HepG2 (cell line): ENCODE data around the gene TMEM87B. TPM values are rescaled to one million over a fixed set of nuclear protein-coding genes. Genes with fewer than 3 reads are reported as not detected.

Experiments used
- DNMT1 ChIP-seq: sonication (generic); formaldehyde crosslinking; IDR thresholded peaks from 2 replicates; pipeline ENCODE4 v1.5.1; 2020; ENCODE audit warnings: mild to moderate bottlenecking, missing genetic modification reagents
- EED ChIP-seq: sonication (generic); formaldehyde crosslinking; IDR thresholded peaks from 2 replicates; pipeline ENCODE4 v1.5.0; 2020; ENCODE audit warnings: mild to moderate bottlenecking, missing genetic modification reagents
- MAF1 ChIP-seq: sonication (generic); formaldehyde crosslinking; IDR thresholded peaks from 2 replicates; pipeline ENCODE4 v1.5.0; 2020; ENCODE audit warnings: missing genetic modification reagents, borderline replicate concordance
- MBNL3 ChIP-seq: fragments of 250-450 bp; sonication (Bioruptor Pico); conservative IDR thresholded peaks from 2 replicates; pipeline ENCODE4 v1.8.0; 2022; ENCODE audit warnings: mild to moderate bottlenecking, inconsistent platforms
- ZNF792 ChIP-seq: IDR thresholded peaks from 2 replicates; pipeline ENCODE4 v1.6.1; 2016
- polyA plus RNA-seq, 8 experiments: library from polyadenylated mRNA; depleted of rRNA in 3 of 8; stranded (reverse) in 7 of 8; unstranded in 1 of 8; fragments of >200 nt; fragmentation: Illumina TruSeq in 4 of 8; extraction: Trizol in 4 of 8; gene quantifications; 2 replicates each; pipeline versions ENCODE4 v1.2.1 to v1.2.3, GENCODE V29; 2011 to 2016; ENCODE audit warnings: low read depth in 4 of 8, missing spikeins in 1 of 8, mixed read lengths in 1 of 8; ENCODE audit not compliant: insufficient read depth in 1 of 8
- total RNA-seq, 5 experiments: library from RNA; depleted of rRNA; stranded (reverse); fragments of >200 nt; fragmentation: Illumina TruSeq; extraction: Trizol; gene quantifications; 2 replicates each; pipeline ENCODE4 v1.2.3, GENCODE V29; 2016; ENCODE audit warnings: low read depth in 1 of 5
- TF ChIP-seq, protein P1 (sequence below): sonication (generic); formaldehyde crosslinking; IDR thresholded peaks from 2 replicates; pipeline ENCODE4 v1.5.1; 2020; ENCODE audit warnings: missing genetic modification reagents, mild to moderate bottlenecking, borderline replicate concordance
- TF ChIP-seq, protein P2 (sequence below): sonication (generic); formaldehyde crosslinking; IDR thresholded peaks from 2 replicates; pipeline ENCODE4 v1.8.1; 2022; ENCODE audit warnings: mild to moderate bottlenecking, missing genetic modification reagents
- TF ChIP-seq, protein P3 (sequence below): sonication (generic); formaldehyde crosslinking; IDR thresholded peaks from 2 replicates; pipeline ENCODE4 v1.8.0; 2023; ENCODE audit warnings: mild to moderate bottlenecking, missing genetic modification reagents
- TF ChIP-seq, protein P4 (sequence below): sonication (generic); formaldehyde crosslinking; IDR thresholded peaks from 2 replicates; pipeline ENCODE4 v1.9.0; 2021; ENCODE audit warnings: mild to moderate bottlenecking, missing genetic modification reagents
- TF ChIP-seq, protein P5 (sequence below): sonication (generic); formaldehyde crosslinking; IDR thresholded peaks from 2 replicates; pipeline ENCODE4 v1.5.0; 2020; ENCODE audit warnings: mild to moderate bottlenecking, missing genetic modification reagents
- TF ChIP-seq, protein P6 (sequence below): sonication (generic); formaldehyde crosslinking; IDR thresholded peaks from 2 replicates; pipeline ENCODE4 v1.5.0; 2020; ENCODE audit warnings: missing genetic modification reagents, mild to moderate bottlenecking, borderline replicate concordance

Gene TMEM87B
- total and polyA plus RNA-seq, 2 of the 13 experiments (the other 11 are each of a cell fraction or from before 2014, with no cell fraction given) = 15.1 to 16.2 TPM

DNA sequence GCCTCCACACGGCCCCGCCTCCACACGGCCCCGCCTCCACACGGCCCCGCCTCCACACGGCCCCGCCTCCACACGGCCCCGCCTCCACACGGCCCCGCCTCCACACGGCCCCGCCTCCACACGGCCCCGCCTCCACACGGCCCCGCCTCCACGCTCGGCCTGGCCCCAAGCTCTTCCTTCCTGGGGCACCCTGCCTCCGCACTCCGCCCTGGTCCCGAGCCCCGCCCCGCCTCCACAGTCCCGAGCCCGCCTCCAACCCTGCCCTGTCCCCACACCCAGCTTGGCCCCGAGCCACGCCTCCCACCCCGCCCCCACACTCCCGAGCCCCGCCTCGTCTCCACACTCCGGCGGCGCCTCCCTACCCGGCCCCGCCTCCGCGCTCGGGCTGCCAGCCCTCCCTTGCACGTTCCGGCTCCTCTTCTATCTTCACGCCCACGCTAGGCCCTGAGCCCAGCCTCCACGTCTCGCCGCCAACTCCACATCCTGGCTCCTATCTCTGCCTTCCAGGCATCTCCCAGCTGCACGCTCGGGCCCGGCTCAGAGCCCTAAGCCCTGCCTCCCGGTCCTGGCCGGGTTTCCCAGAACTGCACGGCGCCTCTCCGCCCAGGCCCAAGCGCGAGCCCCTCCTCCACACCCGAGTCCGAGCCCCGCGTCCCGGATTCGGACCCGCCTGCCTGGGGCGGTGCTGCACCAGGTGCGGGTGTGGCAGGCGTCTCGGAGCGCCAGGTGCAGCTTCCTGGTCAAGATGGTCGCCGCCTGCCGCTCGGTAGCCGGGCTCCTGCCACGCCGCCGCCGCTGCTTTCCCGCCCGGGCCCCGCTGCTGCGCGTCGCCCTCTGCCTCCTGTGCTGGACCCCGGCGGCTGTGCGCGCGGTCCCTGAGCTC is at the start of gene TMEM87B (continued):
- TF ChIP-seq, protein P1, sequence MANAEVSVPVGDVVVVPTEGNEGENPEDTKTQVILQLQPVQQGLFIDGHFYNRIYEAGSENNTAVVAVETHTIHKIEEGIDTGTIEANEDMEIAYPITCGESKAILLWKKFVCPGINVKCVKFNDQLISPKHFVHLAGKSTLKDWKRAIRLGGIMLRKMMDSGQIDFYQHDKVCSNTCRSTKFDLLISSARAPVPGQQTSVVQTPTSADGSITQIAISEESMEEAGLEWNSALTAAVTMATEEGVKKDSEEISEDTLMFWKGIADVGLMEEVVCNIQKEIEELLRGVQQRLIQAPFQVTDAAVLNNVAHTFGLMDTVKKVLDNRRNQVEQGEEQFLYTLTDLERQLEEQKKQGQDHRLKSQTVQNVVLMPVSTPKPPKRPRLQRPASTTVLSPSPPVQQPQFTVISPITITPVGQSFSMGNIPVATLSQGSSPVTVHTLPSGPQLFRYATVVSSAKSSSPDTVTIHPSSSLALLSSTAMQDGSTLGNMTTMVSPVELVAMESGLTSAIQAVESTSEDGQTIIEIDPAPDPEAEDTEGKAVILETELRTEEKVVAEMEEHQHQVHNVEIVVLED (CRISPR knock-in tag) = peak; percentile 69; the same call in 1 of the 2 replicates
- TF ChIP-seq EED (CRISPR knock-in tag) = peak; percentile 66; the same call in 1 of the 2 replicates
- TF ChIP-seq, protein P2, sequence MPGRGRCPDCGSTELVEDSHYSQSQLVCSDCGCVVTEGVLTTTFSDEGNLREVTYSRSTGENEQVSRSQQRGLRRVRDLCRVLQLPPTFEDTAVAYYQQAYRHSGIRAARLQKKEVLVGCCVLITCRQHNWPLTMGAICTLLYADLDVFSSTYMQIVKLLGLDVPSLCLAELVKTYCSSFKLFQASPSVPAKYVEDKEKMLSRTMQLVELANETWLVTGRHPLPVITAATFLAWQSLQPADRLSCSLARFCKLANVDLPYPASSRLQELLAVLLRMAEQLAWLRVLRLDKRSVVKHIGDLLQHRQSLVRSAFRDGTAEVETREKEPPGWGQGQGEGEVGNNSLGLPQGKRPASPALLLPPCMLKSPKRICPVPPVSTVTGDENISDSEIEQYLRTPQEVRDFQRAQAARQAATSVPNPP = no peak; the same call in 1 of the 2 replicates
- TF ChIP-seq ZNF792 = no peak; the same call in 1 of the 2 replicates
- TF ChIP-seq, protein P3, sequence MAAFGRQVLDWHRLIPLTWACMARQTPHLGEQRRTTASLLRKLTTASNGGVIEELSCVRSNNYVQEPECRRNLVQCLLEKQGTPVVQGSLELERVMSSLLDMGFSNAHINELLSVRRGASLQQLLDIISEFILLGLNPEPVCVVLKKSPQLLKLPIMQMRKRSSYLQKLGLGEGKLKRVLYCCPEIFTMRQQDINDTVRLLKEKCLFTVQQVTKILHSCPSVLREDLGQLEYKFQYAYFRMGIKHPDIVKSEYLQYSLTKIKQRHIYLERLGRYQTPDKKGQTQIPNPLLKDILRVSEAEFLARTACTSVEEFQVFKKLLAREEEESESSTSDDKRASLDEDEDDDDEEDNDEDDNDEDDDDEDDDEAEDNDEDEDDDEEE (CRISPR knock-in tag) = peak; percentile 98
- TF ChIP-seq, protein P4, sequence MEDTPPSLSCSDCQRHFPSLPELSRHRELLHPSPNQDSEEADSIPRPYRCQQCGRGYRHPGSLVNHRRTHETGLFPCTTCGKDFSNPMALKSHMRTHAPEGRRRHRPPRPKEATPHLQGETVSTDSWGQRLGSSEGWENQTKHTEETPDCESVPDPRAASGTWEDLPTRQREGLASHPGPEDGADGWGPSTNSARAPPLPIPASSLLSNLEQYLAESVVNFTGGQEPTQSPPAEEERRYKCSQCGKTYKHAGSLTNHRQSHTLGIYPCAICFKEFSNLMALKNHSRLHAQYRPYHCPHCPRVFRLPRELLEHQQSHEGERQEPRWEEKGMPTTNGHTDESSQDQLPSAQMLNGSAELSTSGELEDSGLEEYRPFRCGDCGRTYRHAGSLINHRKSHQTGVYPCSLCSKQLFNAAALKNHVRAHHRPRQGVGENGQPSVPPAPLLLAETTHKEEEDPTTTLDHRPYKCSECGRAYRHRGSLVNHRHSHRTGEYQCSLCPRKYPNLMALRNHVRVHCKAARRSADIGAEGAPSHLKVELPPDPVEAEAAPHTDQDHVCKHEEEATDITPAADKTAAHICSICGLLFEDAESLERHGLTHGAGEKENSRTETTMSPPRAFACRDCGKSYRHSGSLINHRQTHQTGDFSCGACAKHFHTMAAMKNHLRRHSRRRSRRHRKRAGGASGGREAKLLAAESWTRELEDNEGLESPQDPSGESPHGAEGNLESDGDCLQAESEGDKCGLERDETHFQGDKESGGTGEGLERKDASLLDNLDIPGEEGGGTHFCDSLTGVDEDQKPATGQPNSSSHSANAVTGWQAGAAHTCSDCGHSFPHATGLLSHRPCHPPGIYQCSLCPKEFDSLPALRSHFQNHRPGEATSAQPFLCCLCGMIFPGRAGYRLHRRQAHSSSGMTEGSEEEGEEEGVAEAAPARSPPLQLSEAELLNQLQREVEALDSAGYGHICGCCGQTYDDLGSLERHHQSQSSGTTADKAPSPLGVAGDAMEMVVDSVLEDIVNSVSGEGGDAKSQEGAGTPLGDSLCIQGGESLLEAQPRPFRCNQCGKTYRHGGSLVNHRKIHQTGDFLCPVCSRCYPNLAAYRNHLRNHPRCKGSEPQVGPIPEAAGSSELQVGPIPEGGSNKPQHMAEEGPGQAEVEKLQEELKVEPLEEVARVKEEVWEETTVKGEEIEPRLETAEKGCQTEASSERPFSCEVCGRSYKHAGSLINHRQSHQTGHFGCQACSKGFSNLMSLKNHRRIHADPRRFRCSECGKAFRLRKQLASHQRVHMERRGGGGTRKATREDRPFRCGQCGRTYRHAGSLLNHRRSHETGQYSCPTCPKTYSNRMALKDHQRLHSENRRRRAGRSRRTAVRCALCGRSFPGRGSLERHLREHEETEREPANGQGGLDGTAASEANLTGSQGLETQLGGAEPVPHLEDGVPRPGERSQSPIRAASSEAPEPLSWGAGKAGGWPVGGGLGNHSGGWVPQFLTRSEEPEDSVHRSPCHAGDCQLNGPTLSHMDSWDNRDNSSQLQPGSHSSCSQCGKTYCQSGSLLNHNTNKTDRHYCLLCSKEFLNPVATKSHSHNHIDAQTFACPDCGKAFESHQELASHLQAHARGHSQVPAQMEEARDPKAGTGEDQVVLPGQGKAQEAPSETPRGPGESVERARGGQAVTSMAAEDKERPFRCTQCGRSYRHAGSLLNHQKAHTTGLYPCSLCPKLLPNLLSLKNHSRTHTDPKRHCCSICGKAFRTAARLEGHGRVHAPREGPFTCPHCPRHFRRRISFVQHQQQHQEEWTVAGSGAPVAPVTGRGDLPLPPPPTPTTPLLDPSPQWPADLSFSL = peak; percentile 64; the same call in 1 of the 2 replicates
- peak; percentile 74; the same call in 1 of the 2 replicates for TF ChIP-seq DNMT1 (CRISPR knock-in tag)
- no peak for TF ChIP-seq MBNL3
- TF ChIP-seq, protein P5, sequence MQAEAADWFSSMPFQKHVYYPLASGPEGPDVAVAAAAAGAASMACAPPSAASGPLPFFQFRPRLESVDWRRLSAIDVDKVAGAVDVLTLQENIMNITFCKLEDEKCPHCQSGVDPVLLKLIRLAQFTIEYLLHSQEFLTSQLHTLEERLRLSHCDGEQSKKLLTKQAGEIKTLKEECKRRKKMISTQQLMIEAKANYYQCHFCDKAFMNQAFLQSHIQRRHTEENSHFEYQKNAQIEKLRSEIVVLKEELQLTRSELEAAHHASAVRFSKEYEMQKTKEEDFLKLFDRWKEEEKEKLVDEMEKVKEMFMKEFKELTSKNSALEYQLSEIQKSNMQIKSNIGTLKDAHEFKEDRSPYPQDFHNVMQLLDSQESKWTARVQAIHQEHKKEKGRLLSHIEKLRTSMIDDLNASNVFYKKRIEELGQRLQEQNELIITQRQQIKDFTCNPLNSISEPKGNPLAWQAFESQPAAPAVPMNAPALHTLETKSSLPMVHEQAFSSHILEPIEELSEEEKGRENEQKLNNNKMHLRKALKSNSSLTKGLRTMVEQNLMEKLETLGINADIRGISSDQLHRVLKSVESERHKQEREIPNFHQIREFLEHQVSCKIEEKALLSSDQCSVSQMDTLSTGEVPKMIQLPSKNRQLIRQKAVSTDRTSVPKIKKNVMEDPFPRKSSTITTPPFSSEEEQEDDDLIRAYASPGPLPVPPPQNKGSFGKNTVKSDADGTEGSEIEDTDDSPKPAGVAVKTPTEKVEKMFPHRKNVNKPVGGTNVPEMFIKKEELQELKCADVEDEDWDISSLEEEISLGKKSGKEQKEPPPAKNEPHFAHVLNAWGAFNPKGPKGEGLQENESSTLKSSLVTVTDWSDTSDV (CRISPR knock-in tag) = peak; percentile 82
- 0 out of 2 replicates have a peak, but pooled peaks have one; percentile 57 for TF ChIP-seq MAF1 (CRISPR knock-in tag)
- TF ChIP-seq, protein P6, sequence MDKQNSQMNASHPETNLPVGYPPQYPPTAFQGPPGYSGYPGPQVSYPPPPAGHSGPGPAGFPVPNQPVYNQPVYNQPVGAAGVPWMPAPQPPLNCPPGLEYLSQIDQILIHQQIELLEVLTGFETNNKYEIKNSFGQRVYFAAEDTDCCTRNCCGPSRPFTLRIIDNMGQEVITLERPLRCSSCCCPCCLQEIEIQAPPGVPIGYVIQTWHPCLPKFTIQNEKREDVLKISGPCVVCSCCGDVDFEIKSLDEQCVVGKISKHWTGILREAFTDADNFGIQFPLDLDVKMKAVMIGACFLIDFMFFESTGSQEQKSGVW (CRISPR knock-in tag) = no peak
